ENCODE data around the gene CSNK1G1.

GRCh38 chr15:64355348-64355943 is 527 bp downstream of the CSNK1G1 start:
- TF ChIP-seq HMGXB4 (CRISPR knock-in tag; IDR thresholded peaks at IDR 0.05; ENCODE audit: borderline replicate concordance) (no peak), REST (IDR thresholded peaks at IDR 0.05) (no peak), CTCF (IDR thresholded peaks at IDR 0.05) (no peak), JUNB (IDR thresholded peaks at IDR 0.05) (no peak), POLR2A (IDR thresholded peaks at IDR 0.05; ENCODE audit: low read length) (no peak), ZFP36 (IDR thresholded peaks at IDR 0.05; ENCODE audit: borderline replicate concordance, partially characterized antibody) (no peak), CEBPB (IDR thresholded peaks at IDR 0.05) (no peak), POLR2AphosphoS2 (conservative IDR thresholded peaks at IDR 0.05; ENCODE audit: low read length) (no peak), EP300 (IDR thresholded peaks at IDR 0.05) (no peak), USF2 (IDR thresholded peaks at IDR 0.05) (no peak)

Measured in A549 (cell line).